NT2/D1 (cell line): ENCODE data around the gene RIN3.

ENCODE experiments used
- YY1 ChIP-seq: IDR thresholded peaks from 2 replicates; pipeline ENCODE4 v1.6.1; 2011; ENCODE audit not compliant: insufficient read length, insufficient read depth
- ZNF274 ChIP-seq: IDR thresholded peaks from 2 replicates; pipeline ENCODE4 v1.6.1; 2011; ENCODE audit warnings: mild to moderate bottlenecking, low read depth, low read length

- TF ChIP-seq YY1 (no peak), ZNF274 (no peak)
Measured at GRCh38 chr14:92628636-92629035, 115.1 kb downstream of the RIN3 start.
